H9 (cell line): ENCODE results near the gene FOXL1. TPM values are rescaled to one million over a fixed set of nuclear protein-coding genes. Genes with fewer than 3 reads are reported as not detected.
A peak's percentile ranks its signal among the peaks of the same experiment; 100 is the strongest.

ENCODE experiments used
- DNase-seq: peaks from one replicate; pipeline ENCODE4 v3.0.0-alpha.2; 2017
- H2AFZ ChIP-seq: one replicate; pipeline ENCODE4 v1.6.1; 2013; ENCODE audit warnings: mild to moderate bottlenecking, low read length, control low read depth, moderate library complexity
- H2AK5ac ChIP-seq: 2 replicates; pipeline ENCODE4 v1.6.1; 2013; ENCODE audit warnings: low read length, control low read depth, mixed read lengths; ENCODE audit not compliant: insufficient read length
- H2BK120ac ChIP-seq: one replicate; pipeline ENCODE4 v1.6.1; 2013; ENCODE audit warnings: low read depth, mild to moderate bottlenecking, low read length, control low read depth, inconsistent platforms; ENCODE audit not compliant: poor library complexity, severe bottlenecking
- H2BK12ac ChIP-seq: 2 replicates; pipeline ENCODE4 v1.6.1; 2013; ENCODE audit warnings: low read length, control low read depth, mixed read lengths, low read depth; ENCODE audit not compliant: insufficient read length
- H2BK15ac ChIP-seq: 2 replicates; pipeline ENCODE4 v1.6.1; 2013; ENCODE audit warnings: low read depth, low read length, control low read depth
- H2BK20ac ChIP-seq: one replicate; pipeline ENCODE4 v1.6.1; 2013; ENCODE audit warnings: low read depth, mild to moderate bottlenecking, low read length, control low read depth, inconsistent platforms; ENCODE audit not compliant: poor library complexity, severe bottlenecking
- H2BK5ac ChIP-seq: 2 replicates; pipeline ENCODE4 v1.6.1; 2013; ENCODE audit warnings: low read length, control low read depth, mixed read lengths; ENCODE audit not compliant: insufficient read length
- H3K14ac ChIP-seq: 2 replicates; pipeline ENCODE4 v1.6.1; 2013; ENCODE audit warnings: low read length, control low read depth; ENCODE audit not compliant: insufficient read depth
- H3K18ac ChIP-seq: 2 replicates; pipeline ENCODE4 v1.6.1; 2013; ENCODE audit warnings: low read depth, mild to moderate bottlenecking, mixed read lengths, low read length, control low read depth; ENCODE audit not compliant: insufficient read length
- H3K23ac ChIP-seq: 2 replicates; pipeline ENCODE4 v1.6.1; 2013; ENCODE audit warnings: low read length, control low read depth, mixed read lengths, low read depth; ENCODE audit not compliant: insufficient read length
- H3K23me2 ChIP-seq: 2 replicates; pipeline ENCODE4 v1.6.1; 2013; ENCODE audit warnings: low read depth, mild to moderate bottlenecking, mixed read lengths, low read length, control low read depth; ENCODE audit not compliant: insufficient read length, poor library complexity, severe bottlenecking
- H3K27ac ChIP-seq: 2 replicates; pipeline ENCODE4 v1.5.1; 2013; ENCODE audit warnings: low read length, control low read depth, mixed read lengths, low read depth; ENCODE audit not compliant: insufficient read length
- H3K27me3 ChIP-seq: 2 replicates; pipeline ENCODE4 v1.6.1; 2013; ENCODE audit warnings: low read length, control low read depth, inconsistent platforms; ENCODE audit not compliant: insufficient read depth
- H3K4ac ChIP-seq: 2 replicates; pipeline ENCODE4 v1.6.1; 2013; ENCODE audit warnings: low read depth, mild to moderate bottlenecking, control low read depth, inconsistent platforms, low read length, moderate library complexity
- H3K4me1 ChIP-seq: 2 replicates; pipeline ENCODE4 v1.6.1; 2013; ENCODE audit warnings: low read length, control low read depth, inconsistent platforms; ENCODE audit not compliant: insufficient read depth
- H3K4me2 ChIP-seq: 2 replicates; pipeline ENCODE4 v1.6.1; 2013; ENCODE audit warnings: low read length, control low read depth, mixed read lengths; ENCODE audit not compliant: insufficient read length, insufficient read depth
- H3K56ac ChIP-seq: 2 replicates; pipeline ENCODE4 v1.6.1; 2013; ENCODE audit warnings: low read depth, mild to moderate bottlenecking, mixed read lengths, low read length, control low read depth; ENCODE audit not compliant: insufficient read length
- H3K79me1 ChIP-seq: 2 replicates; pipeline ENCODE4 v1.6.1; 2013; ENCODE audit warnings: low read depth, mild to moderate bottlenecking, moderate library complexity, low read length, control low read depth, inconsistent platforms; ENCODE audit not compliant: insufficient read depth, poor library complexity, severe bottlenecking
- H3K79me2 ChIP-seq: 2 replicates; pipeline ENCODE4 v1.6.1; 2013; ENCODE audit warnings: low read length, control low read depth, inconsistent platforms; ENCODE audit not compliant: insufficient read depth
- H3K9ac ChIP-seq: 2 replicates; pipeline ENCODE4 v1.6.1; 2013; ENCODE audit warnings: low read length, control low read depth, mixed read lengths; ENCODE audit not compliant: insufficient read length; ENCODE audit errors: extremely low read depth
- H3K9me3 ChIP-seq: one replicate; pipeline ENCODE4 v1.6.1; 2013; ENCODE audit warnings: low read depth, low read length, inconsistent platforms; ENCODE audit not compliant: control insufficient read depth
- H3T11ph ChIP-seq: one replicate; pipeline ENCODE4 v1.6.1; 2013; ENCODE audit warnings: mild to moderate bottlenecking, low read length, control low read depth, inconsistent platforms
- H4K20me1 ChIP-seq: one replicate; pipeline ENCODE4 v1.6.1; 2013; ENCODE audit not compliant: control insufficient read depth, insufficient read length, insufficient read depth
- H4K5ac ChIP-seq: 2 replicates; pipeline ENCODE4 v1.6.1; 2013; ENCODE audit warnings: low read depth, mild to moderate bottlenecking, mixed read lengths, low read length, control low read depth; ENCODE audit not compliant: insufficient read length
- H4K8ac ChIP-seq: replicated peaks from 2 replicates; pipeline ENCODE4 v1.6.1; 2013; ENCODE audit warnings: low read length, control low read depth, mixed read lengths, low read depth; ENCODE audit not compliant: insufficient read length
- H4K91ac ChIP-seq: 2 replicates; pipeline ENCODE4 v1.6.1; 2013; ENCODE audit warnings: low read depth, mild to moderate bottlenecking, moderate library complexity, mixed read lengths, low read length, control low read depth; ENCODE audit not compliant: insufficient read length
- H3K27ac Mint-ChIP-seq, 3 experiments: 2 replicates in 2 of 3; 3 replicates in 1 of 3; pipeline ENCODE4 v1.8.0; 2020 to 2021; ENCODE audit warnings: mixed read lengths in 3 of 3, mild to moderate bottlenecking in 1 of 3, moderate library complexity in 1 of 3
- H3K27me3 Mint-ChIP-seq: 2 replicates; pipeline ENCODE4 v1.8.0; 2021; ENCODE audit warnings: low read depth, mild to moderate bottlenecking, moderate library complexity, mixed read lengths
- H3K36me3 Mint-ChIP-seq, 3 experiments: 2 replicates in 2 of 3; 3 replicates in 1 of 3; pipeline ENCODE4 v1.8.0; 2020 to 2021; ENCODE audit warnings: low read depth in 3 of 3, mixed read lengths in 3 of 3; ENCODE audit not compliant: insufficient read depth in 1 of 3
- H3K4me1 Mint-ChIP-seq, 2 experiments: 2 replicates each; pipeline ENCODE4 v1.8.0; 2020; ENCODE audit warnings: mixed read lengths in 2 of 2
- H3K4me3 Mint-ChIP-seq, 2 experiments: 2 replicates in 1 of 2; 3 replicates in 1 of 2; pipeline ENCODE4 v1.8.0; 2020 to 2021; ENCODE audit warnings: mild to moderate bottlenecking in 2 of 2, mixed read lengths in 2 of 2, moderate library complexity in 1 of 2
- H3K9me3 Mint-ChIP-seq, 2 experiments: 2 replicates in 1 of 2; 3 replicates in 1 of 2; pipeline ENCODE4 v1.8.0; 2020; ENCODE audit warnings: mild to moderate bottlenecking in 2 of 2, mixed read lengths in 2 of 2, moderate library complexity in 1 of 2
- WGBS: extraction: QIAGEN DNeasy Blood & Tissue Kit; methylation state at CpG from one replicate; pipeline ENCODE4 v1.1.7; 2013; ENCODE audit warnings: missing lambda C conversion rate, low lambda C conversion rate, mixed read lengths; ENCODE audit not compliant: insufficient read length; ENCODE audit errors: extremely low coverage; 5-methylcytosine and 5-hydroxymethylcytosine counted together
- total RNA-seq: library from RNA; stranded (reverse); gene quantifications from 2 replicates; pipeline ENCODE4 v1.2.1, GENCODE V29; 2021
- TF ChIP-seq, protein P1 (sequence below): fragments of 200-600 bp; sonication (generic); conservative IDR thresholded peaks from 3 replicates; pipeline ENCODE4 v1.8.0; 2021; ENCODE audit warnings: antibody characterized with exemption, mild to moderate bottlenecking

Gene FOXL1
- total RNA-seq, 1 experiment from 2014 or later = 0.09 TPM

GRCh38 chr16:86608301-86608747 lies 30.0 kb downstream of the FOXL1 start:
- no peak for DNase-seq
- Histone ChIP-seq H2BK120ac (no peak overlapping the region), H3K79me1 (no peaks in the 10 kb centered on the region), H4K8ac (no peak overlapping the region), H2BK5ac (no peak overlapping the region), H3K18ac (no peak overlapping the region), H2BK12ac (no peak overlapping the region), H3K56ac (no peak overlapping the region), H3K9me3 (no peaks in the 10 kb centered on the region), H3K23me2 (no peaks in the 10 kb centered on the region), H3K9ac (no peak overlapping the region), H2BK15ac (no peak overlapping the region), H3K4ac (no peak overlapping the region), H3K14ac (no peak overlapping the region), H3K4me2 (no peak overlapping the region), H3K79me2 (no peaks in the 10 kb centered on the region), H2BK20ac (no peak overlapping the region), H3K23ac (no peak overlapping the region), H2AFZ (no peak overlapping the region), H2AK5ac (no peak overlapping the region), H4K91ac (no peak overlapping the region), H4K20me1 (no peaks in the 10 kb centered on the region), H3K27me3 (no peaks in the 10 kb centered on the region), H3K4me1 (no peaks in the 10 kb centered on the region), H3T11ph (no peak overlapping the region), H4K5ac (no peak overlapping the region), H3K27ac (no peak overlapping the region)
- no peak overlapping the region for H3K27ac Mint-ChIP-seq
- H3K27me3 Mint-ChIP-seq = peaks cover 8% of the 10 kb centered on the region
- no CpG with 5 or more reads among the region's 2 CpGs for WGBS
- TF ChIP-seq, protein P1, sequence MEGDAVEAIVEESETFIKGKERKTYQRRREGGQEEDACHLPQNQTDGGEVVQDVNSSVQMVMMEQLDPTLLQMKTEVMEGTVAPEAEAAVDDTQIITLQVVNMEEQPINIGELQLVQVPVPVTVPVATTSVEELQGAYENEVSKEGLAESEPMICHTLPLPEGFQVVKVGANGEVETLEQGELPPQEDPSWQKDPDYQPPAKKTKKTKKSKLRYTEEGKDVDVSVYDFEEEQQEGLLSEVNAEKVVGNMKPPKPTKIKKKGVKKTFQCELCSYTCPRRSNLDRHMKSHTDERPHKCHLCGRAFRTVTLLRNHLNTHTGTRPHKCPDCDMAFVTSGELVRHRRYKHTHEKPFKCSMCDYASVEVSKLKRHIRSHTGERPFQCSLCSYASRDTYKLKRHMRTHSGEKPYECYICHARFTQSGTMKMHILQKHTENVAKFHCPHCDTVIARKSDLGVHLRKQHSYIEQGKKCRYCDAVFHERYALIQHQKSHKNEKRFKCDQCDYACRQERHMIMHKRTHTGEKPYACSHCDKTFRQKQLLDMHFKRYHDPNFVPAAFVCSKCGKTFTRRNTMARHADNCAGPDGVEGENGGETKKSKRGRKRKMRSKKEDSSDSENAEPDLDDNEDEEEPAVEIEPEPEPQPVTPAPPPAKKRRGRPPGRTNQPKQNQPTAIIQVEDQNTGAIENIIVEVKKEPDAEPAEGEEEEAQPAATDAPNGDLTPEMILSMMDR = 0 out of 3 replicates have a peak, but pooled peaks have one; percentile 20
- no peak overlapping the region for H3K4me3 Mint-ChIP-seq
- no peaks in the 10 kb centered on the region; a peak in 1 of 7 replicates for H3K36me3 Mint-ChIP-seq
- H3K9me3 Mint-ChIP-seq = no peaks in the 10 kb centered on the region
- 0 out of 4 replicates have a peak, but pooled peaks cover 0 to 4% of the 10 kb centered on the region in 2 experiments for H3K4me1 Mint-ChIP-seq
